Measurements from ENCODE around the gene ZNF786. TPM values are rescaled to one million over a fixed set of nuclear protein-coding genes. Genes with fewer than 3 reads are reported as not detected.
"Not testable (repeated sequence)": the region's sequence is repeated elsewhere in the genome, so short reads cannot be mapped to it uniquely, and the experiment has no call there.

ZNF786 gene
- total RNA-seq, 1 donor from 2014 or later: 3.6 TPM

GRCh38 chr7:149050941-149051340, 39.6 kb downstream of the ZNF786 start:
- TF ChIP-seq CTCF (conservative IDR thresholded peaks at IDR 0.05; ENCODE audit: low read depth, low read length): no peak
- DNase-seq (ENCODE audit: low read depth): no peak

DNA sequence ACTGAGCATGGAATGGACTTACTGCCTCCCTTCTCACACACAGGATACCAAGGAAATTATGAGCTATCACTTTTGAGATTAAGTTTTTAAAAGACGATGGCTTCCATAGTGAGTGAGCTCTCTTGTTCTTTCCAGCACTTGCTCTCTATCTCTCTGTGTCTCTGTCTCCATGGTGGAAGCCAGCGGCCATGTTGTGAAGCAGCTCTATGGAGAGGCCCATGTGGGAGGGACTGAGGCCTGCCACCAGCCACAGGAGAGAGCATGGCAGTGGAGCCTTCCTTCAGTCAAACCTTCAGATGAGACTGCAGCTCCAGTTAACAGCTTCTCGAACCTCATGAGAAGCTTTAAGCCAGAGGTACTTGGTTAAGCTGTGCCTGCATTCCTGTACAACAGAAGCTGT, 41.7 kb downstream of the ZNF786 start:
- H3K4me3 ChIP-seq (ENCODE audit: low read depth, low read length): no peak overlapping the region
- no peak for DNase-seq (ENCODE audit: low read depth)
- no peak for TF ChIP-seq CTCF (conservative IDR thresholded peaks at IDR 0.05; ENCODE audit: low read depth, low read length)

More at GRCh38 chr7:149050941-149051340, 39.6 kb downstream of the ZNF786 start:
- H3K4me3 ChIP-seq (ENCODE audit: low read depth, low read length): no peak overlapping the region

- no peak for TF ChIP-seq CTCF (conservative IDR thresholded peaks at IDR 0.05; ENCODE audit: low read depth, low read length)
- H3K4me3 ChIP-seq (ENCODE audit: low read depth, low read length): no peak overlapping the region
- DNase-seq (ENCODE audit: low read depth): no peak
Observed at GRCh38 chr7:149046416-149046815, 44.1 kb downstream of the ZNF786 start.

GRCh38 chr7:149043936-149044335, 46.6 kb downstream of the ZNF786 start:
- no peak for DNase-seq (ENCODE audit: low read depth)
- TF ChIP-seq CTCF (conservative IDR thresholded peaks at IDR 0.05; ENCODE audit: low read depth, low read length): no peak
- no peak overlapping the region for H3K4me3 ChIP-seq (ENCODE audit: low read depth, low read length)

- no peak for DNase-seq (ENCODE audit: low read depth)
- no peak for TF ChIP-seq CTCF (conservative IDR thresholded peaks at IDR 0.05; ENCODE audit: low read depth, low read length)
- H3K4me3 ChIP-seq (ENCODE audit: low read depth, low read length): no peak overlapping the region
Observed at GRCh38 chr7:149041350-149041749, 49.2 kb downstream of the ZNF786 start.

DNA sequence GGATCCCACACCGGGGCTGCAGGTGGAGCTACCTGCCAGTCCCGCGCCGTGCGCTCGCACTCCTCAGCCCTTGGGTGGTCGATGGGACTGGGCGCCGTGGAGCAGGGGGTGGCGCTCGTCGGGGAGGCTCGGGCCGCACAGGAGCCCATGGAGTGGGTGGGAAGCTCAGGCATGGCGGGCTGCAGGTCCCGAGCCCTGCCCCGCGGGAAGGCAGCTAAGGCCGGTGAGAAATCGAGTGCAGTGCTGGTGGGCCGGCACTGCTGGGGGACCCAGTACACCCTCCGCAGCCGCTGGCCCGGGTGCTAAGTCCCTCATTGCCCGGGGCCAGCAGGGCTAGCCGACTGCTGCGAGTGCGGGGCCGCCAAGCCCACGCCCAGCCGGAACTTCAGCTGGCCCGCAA, 51.9 kb downstream of the ZNF786 start:
- DNase-seq (ENCODE audit: low read depth); H3K4me3 ChIP-seq (ENCODE audit: low read depth, low read length): not testable (repeated sequence)

DNA sequence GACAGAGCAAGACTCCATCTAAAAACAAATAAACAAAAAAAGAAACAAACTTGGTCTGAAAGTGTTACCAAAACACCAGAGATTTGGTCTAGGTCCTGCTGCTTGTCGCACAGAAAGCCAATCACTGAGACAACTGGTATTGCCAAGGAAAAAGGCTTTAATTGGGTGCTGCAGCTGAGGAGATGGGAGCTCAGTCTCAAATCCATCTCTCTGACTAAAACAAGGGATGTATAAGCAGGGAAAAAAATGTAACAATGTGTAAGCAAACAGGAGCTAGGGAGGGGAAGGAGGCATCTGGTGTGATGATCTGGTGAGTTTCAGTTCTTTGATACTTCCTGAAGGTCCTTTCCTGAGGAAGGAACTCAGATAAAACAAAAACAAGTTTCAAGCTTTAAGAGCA, 53.8 kb downstream of the ZNF786 start:
- TF ChIP-seq CTCF (conservative IDR thresholded peaks at IDR 0.05; ENCODE audit: low read depth, low read length): no peak
- H3K4me3 ChIP-seq (ENCODE audit: low read depth, low read length): no peak overlapping the region
- DNase-seq (ENCODE audit: low read depth): no peak

Data from epithelial cell of proximal tubule (primary cell).